Activated CD8-positive, alpha-beta T cell treated with anti-CD3 and anti-CD28 coated beads for 36 hours (primary cell): Measurements from ENCODE around the gene HYAL2. TPM values are rescaled to one million over a fixed set of nuclear protein-coding genes. Genes with fewer than 3 reads are reported as not detected.

ENCODE experiments used
- ATAC-seq: fragments of 200-7000 bp; cut with Tn5 transposase; one replicate; pipeline ENCODE4 v1.10.0; 2021; ENCODE audit warnings: mild to moderate bottlenecking, moderate library complexity
- CTCF ChIA-PET: fragments of 350-600 bp; sonication (Branson Sonifier 250); formaldehyde crosslinking; loops from one replicate; lab custom pipeline; 2021; ENCODE audit warnings: antibody characterized with exemption; lab: Charles Lee
- POLR2A ChIA-PET: fragments of 350-600 bp; sonication (Branson Sonifier 250); formaldehyde crosslinking; loops from one replicate; lab custom pipeline; 2021; ENCODE audit warnings: antibody characterized with exemption; lab: Charles Lee
- DNase-seq: peaks from one replicate; pipeline ENCODE4 v3.0.0-alpha.2; 2020
- H3K27ac Mint-ChIP-seq: one replicate; pipeline ENCODE4 v1.8.0; 2021; ENCODE audit warnings: mild to moderate bottlenecking, mixed read lengths
- H3K27me3 Mint-ChIP-seq: one replicate; pipeline ENCODE4 v1.8.0; 2021; ENCODE audit warnings: mixed read lengths
- H3K36me3 Mint-ChIP-seq: one replicate; pipeline ENCODE4 v1.8.0; 2021; ENCODE audit warnings: low read depth, mixed read lengths
- H3K4me1 Mint-ChIP-seq: one replicate; pipeline ENCODE4 v1.8.0; 2021; ENCODE audit warnings: low read depth, mixed read lengths
- H3K4me3 Mint-ChIP-seq: one replicate; pipeline ENCODE4 v1.8.0; 2021; ENCODE audit warnings: mild to moderate bottlenecking, moderate library complexity, mixed read lengths
- H3K9me3 Mint-ChIP-seq: one replicate; pipeline ENCODE4 v1.8.0; 2021; ENCODE audit warnings: mixed read lengths
- CTCF ChIP-seq: fragments of 200-600 bp; IDR thresholded peaks from one replicate; pipeline ENCODE4 v1.8.0; 2022; ENCODE audit warnings: antibody characterized with exemption, mild to moderate bottlenecking
- intact Hi-C: fragments of 100-400 bp; cut with micrococcal nuclease; formaldehyde crosslinking; loops from one replicate; pipeline ENCODE4 v1.10.0; 2022
- total RNA-seq, 2 experiments: library from RNA; stranded (reverse); gene quantifications; one replicate each; pipeline ENCODE4 v1.2.3, GENCODE V29; 2021

Gene HYAL2
- total RNA-seq, 2 experiments from 2014 or later: 3.9 to 4.1 TPM

DNA sequence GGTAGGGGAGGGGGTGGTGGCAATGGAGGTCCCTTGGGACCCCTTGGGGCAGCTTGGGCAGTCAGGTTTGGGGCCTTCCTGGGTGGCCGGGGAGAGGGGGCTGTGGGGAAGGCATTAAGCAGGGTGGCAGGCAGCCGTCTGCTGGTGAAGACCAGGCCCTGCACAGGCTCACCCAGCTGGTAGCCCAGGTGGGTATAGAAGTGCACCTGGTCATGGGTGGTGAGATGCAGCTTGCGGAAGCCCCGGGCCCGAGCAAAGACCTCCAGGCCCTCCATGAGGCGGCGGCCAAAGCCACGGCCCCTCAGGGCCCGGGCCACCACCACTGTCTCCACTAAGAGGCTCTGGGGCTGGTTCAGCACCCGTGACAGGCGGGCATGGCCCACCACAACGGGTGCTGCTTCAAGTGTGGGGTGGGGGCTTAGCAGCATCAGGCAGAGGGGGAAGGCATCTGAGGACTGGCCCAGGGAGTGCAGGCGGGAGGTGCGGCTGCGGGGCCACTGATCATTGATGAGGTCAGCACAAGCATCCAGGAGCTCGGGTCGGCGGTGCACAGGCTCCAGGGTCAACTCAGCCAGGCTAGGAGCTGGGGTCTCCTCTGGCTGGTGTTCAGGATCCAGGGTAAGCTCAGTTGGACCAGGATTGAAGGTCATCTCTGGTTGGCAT is 25.7 kb downstream of the HYAL2 start:
- CTCF ChIA-PET: interaction anchor here (1.0 to 1.1 kb wide), 3 partner anchors 25 to 50 kb away, joined by 3 to 4 read pairs (median 3); no protein-coding TSS in a partner anchor
- Mint-ChIP-seq H3K36me3 (peaks cover 1% of the 10 kb centered on the region), H3K9me3 (no peaks in the 10 kb centered on the region), H3K27me3 (no peaks in the 10 kb centered on the region), H3K4me3 (no peak overlapping the region), H3K27ac (no peak overlapping the region), H3K4me1 (peaks cover 23% of the 10 kb centered on the region)
- intact Hi-C loops: no loop called here
- TF ChIP-seq CTCF: no peak
- ATAC-seq (no peak), DNase-seq (no peak)
- POLR2A ChIA-PET: interaction anchor here (0.9 to 3.1 kb wide), 2 partner anchors 9 to 40 kb away, joined by 3 to 14 read pairs; no protein-coding TSS in a partner anchor

GRCh38 chr3:50295553-50296431 is 26.8 kb downstream of the HYAL2 start:
- no peaks in the 10 kb centered on the region for H3K27me3 Mint-ChIP-seq
- DNase-seq (no peak), ATAC-seq (no peak)
- peaks cover 6% of the 10 kb centered on the region for H3K36me3 Mint-ChIP-seq
- H3K9me3 Mint-ChIP-seq: no peaks in the 10 kb centered on the region
- no peak overlapping the region for H3K27ac Mint-ChIP-seq
- ChIA-PET POLR2A (interaction anchor here (1.6 kb wide), 1 partner anchor 11 kb away, joined by 7 read pairs; no protein-coding TSS in a partner anchor), CTCF (interaction anchor here (1.1 to 1.2 kb wide), 2 partner anchors 28 to 49 kb away, joined by 3 read pairs; no protein-coding TSS in a partner anchor)
- peaks cover 23% of the 10 kb centered on the region for H3K4me1 Mint-ChIP-seq
- intact Hi-C loops: no loop called here
- TF ChIP-seq CTCF: no peak
- H3K4me3 Mint-ChIP-seq: no peak overlapping the region

- H3K4me1 Mint-ChIP-seq: peaks cover 19% of the 10 kb centered on the region
- POLR2A ChIA-PET: interaction anchor here (1.1 to 3.7 kb wide), 3 partner anchors 10 to 43 kb away, joined by 3 to 20 read pairs (median 7); partner anchors contain the start of gene TUSC2
- intact Hi-C loops: no loop called here
- CTCF ChIA-PET: interaction anchor here (1.2 kb wide), 1 partner anchor 29 kb away, joined by 3 read pairs; no protein-coding TSS in a partner anchor
- H3K27me3 Mint-ChIP-seq: no peaks in the 10 kb centered on the region
- no peak overlapping the region for H3K4me3 Mint-ChIP-seq
- ATAC-seq (no peak), DNase-seq (no peak)
- peaks cover 15% of the 10 kb centered on the region for H3K36me3 Mint-ChIP-seq
- TF ChIP-seq CTCF: no peak
- H3K27ac Mint-ChIP-seq: no peak overlapping the region
- no peaks in the 10 kb centered on the region for H3K9me3 Mint-ChIP-seq
Measured at GRCh38 chr3:50294492-50295403, 27.8 kb downstream of the HYAL2 start.

GRCh38 chr3:50294089-50294488 is 28.5 kb downstream of the HYAL2 start:
- ChIA-PET POLR2A (interaction anchor here (1.1 to 8.2 kb wide), 5 partner anchors 15 to 69 kb away, joined by 3 to 98 read pairs (median 4); partner anchors contain the start of genes LSMEM2 and TUSC2), CTCF (no interaction called here)
- Mint-ChIP-seq H3K9me3 (no peaks in the 10 kb centered on the region), H3K4me3 (no peak overlapping the region), H3K4me1 (peaks cover 19% of the 10 kb centered on the region), H3K27me3 (no peaks in the 10 kb centered on the region), H3K36me3 (peaks cover 21% of the 10 kb centered on the region), H3K27ac (no peak overlapping the region)
- DNase-seq (no peak), ATAC-seq (no peak)
- intact Hi-C loops: no loop called here
- no peak for TF ChIP-seq CTCF
